Fibroblast of lung (primary cell): ENCODE results near the gene OR4D2.

Experiments used
- CTCF ChIP-seq, 2 donors: IDR thresholded peaks in 1 of 2; conservative IDR thresholded peaks in 1 of 2; 1 replicate in 1 of 2; 2 replicates in 1 of 2; pipeline ENCODE4 v1.5.1; 2011 to 2012; ENCODE audit warnings: low read length in 2 of 2, control low read depth in 1 of 2, inconsistent platforms in 1 of 2, low read depth in 1 of 2, mild to moderate bottlenecking in 1 of 2
- EZH2 ChIP-seq: IDR thresholded peaks from 2 replicates; pipeline ENCODE4 v1.5.1; 2012; ENCODE audit warnings: low read length, control low read depth, mild to moderate bottlenecking; ENCODE audit errors: missing control alignments

- TF ChIP-seq CTCF (conservative IDR thresholded peaks at IDR 0.05 in 1 of 2, IDR thresholded peaks at IDR 0.05 in 1 of 2; ENCODE audit: low read depth in 1 of 2, low read length in 2 of 2), result no peak
- no peak for TF ChIP-seq EZH2
These were observed 49.4 kb upstream of the OR4D2 start for GRCh38 chr17:58117382-58117781.
